ENCODE measurements around the gene DGKE.

- TF ChIP-seq EZH2phosphoT487 (IDR thresholded peaks at IDR 0.05; ENCODE audit: low read depth, severe bottlenecking, unreplicated experiment), result no peak
- TF ChIP-seq CTCF (IDR thresholded peaks at IDR 0.05; ENCODE audit: poor library complexity), result no peak
Measured at GRCh38 chr17:56892333-56892732, 58.4 kb downstream of the DGKE start.
